Gastroesophageal sphincter (tissue), 3 donors: Measurements from ENCODE around the gene RUFY2.

Source experiments
- CTCF ChIP-seq, 4 experiments: fragments of 200-600 bp in 2 of 4; fragments of 450-650 bp in 2 of 4; sonication (generic) in 1 of 4; IDR thresholded peaks; one replicate each; pipeline ENCODE4 v1.5.1; 2017 to 2019; ENCODE audit warnings: antibody characterized with exemption in 4 of 4, mild to moderate bottlenecking in 2 of 4, moderate library complexity in 2 of 4
- EP300 ChIP-seq: sonication (generic); formaldehyde crosslinking; IDR thresholded peaks from one replicate; pipeline ENCODE4 v1.6.1; 2017; ENCODE audit warnings: antibody characterized with exemption, mild to moderate bottlenecking
- POLR2A ChIP-seq, 2 donors: fragments of 450-650 bp; IDR thresholded peaks; one replicate each; pipeline ENCODE4 v1.6.1; 2017; ENCODE audit warnings: antibody characterized with exemption in 2 of 2, mild to moderate bottlenecking in 2 of 2, moderate library complexity in 1 of 2
- POLR2AphosphoS5 ChIP-seq: sonication (generic); formaldehyde crosslinking; IDR thresholded peaks from one replicate; pipeline ENCODE4 v1.6.1; 2017; ENCODE audit warnings: antibody characterized with exemption

- no peak for TF ChIP-seq POLR2AphosphoS5
- TF ChIP-seq CTCF (IDR thresholded peaks at IDR 0.05), result no peak
- TF ChIP-seq POLR2A (IDR thresholded peaks at IDR 0.05), result no peak
- TF ChIP-seq EP300, result no peak
These were observed 28.7 kb upstream of the RUFY2 start for GRCh38 chr10:68435803-68436202.
